ENCODE measurements around the gene NTSR2. TPM values are rescaled to one million over a fixed set of nuclear protein-coding genes. Genes with fewer than 3 reads are reported as not detected.

NTSR2 gene
- total RNA-seq, 1 experiment from 2014 or later, result not detected

DNA sequence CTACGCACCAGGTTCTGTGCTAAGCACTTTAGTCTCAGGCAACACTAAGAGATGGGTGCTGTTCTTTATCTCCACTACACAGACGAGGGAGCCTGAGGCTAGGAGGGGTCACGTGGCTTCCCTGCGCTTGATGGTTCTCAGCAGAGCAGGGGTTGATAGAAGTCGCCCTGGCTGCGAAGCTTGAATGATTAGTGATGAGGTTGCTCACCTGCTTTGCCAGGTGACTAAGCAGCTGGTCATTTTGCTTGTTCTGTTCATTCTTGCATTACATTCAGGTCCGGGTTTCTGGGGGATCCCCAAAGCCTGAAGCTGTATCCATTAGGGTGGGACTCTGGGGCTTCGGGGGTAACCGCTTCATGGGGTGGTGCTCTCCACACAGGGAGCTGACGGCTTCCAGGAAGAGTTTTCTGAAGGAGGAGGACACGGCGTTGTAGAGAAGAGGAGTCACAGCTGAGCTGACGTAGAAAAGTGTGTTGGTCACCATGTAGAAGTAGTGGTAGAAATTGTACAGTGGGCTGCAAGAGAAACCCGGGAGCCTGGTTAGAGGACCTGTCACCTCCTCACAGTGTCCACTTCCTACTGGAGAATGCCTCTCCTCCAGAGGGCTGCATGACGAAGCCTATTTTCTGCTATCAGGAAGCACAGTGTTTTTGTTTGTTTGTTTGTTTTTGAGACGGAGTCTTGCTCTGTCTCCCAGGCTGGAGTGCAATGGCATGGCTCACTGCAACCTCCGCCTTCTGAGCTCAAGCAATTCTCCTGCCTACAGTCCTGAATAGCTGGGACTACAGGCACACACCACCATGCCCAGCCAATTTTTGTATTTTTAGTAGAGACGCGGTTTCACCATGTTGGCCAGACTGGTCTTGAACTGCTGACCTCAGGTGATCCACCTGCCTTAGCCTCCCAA, 11.5 kb downstream of the NTSR2 start:
- no peak overlapping the region for H3K27ac Mint-ChIP-seq (ENCODE audit: low read depth, unreplicated experiment)
- ChIA-PET CTCF (interaction anchor here (0.6 to 1.1 kb wide), 2 partner anchors 71 to 75 kb away, joined by 3 read pairs; no protein-coding TSS in a partner anchor), POLR2A (no interaction called here)
- TF ChIP-seq, protein P1, sequence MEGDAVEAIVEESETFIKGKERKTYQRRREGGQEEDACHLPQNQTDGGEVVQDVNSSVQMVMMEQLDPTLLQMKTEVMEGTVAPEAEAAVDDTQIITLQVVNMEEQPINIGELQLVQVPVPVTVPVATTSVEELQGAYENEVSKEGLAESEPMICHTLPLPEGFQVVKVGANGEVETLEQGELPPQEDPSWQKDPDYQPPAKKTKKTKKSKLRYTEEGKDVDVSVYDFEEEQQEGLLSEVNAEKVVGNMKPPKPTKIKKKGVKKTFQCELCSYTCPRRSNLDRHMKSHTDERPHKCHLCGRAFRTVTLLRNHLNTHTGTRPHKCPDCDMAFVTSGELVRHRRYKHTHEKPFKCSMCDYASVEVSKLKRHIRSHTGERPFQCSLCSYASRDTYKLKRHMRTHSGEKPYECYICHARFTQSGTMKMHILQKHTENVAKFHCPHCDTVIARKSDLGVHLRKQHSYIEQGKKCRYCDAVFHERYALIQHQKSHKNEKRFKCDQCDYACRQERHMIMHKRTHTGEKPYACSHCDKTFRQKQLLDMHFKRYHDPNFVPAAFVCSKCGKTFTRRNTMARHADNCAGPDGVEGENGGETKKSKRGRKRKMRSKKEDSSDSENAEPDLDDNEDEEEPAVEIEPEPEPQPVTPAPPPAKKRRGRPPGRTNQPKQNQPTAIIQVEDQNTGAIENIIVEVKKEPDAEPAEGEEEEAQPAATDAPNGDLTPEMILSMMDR (IDR thresholded peaks at IDR 0.05; ENCODE audit: unreplicated experiment), result no peak
- no peaks in the 10 kb centered on the region for H3K36me3 Mint-ChIP-seq (ENCODE audit: insufficient read depth, unreplicated experiment)
- H3K9me3 Mint-ChIP-seq (ENCODE audit: unreplicated experiment), result peaks cover 9% of the 10 kb centered on the region
- BruUV-seq (replicated peaks), result no TSS peak
- no peak overlapping the region for H3K4me3 Mint-ChIP-seq (ENCODE audit: unreplicated experiment)
- intact Hi-C loops (cut with micrococcal nuclease), result no loop called here
- peaks cover 3% of the 10 kb centered on the region for H3K4me1 Mint-ChIP-seq (ENCODE audit: insufficient read depth, unreplicated experiment)
- DNase-seq (ENCODE audit: unreplicated experiment), result peak; percentile 28
- H3K27me3 Mint-ChIP-seq (ENCODE audit: insufficient read depth, unreplicated experiment), result no peaks in the 10 kb centered on the region

DNA sequence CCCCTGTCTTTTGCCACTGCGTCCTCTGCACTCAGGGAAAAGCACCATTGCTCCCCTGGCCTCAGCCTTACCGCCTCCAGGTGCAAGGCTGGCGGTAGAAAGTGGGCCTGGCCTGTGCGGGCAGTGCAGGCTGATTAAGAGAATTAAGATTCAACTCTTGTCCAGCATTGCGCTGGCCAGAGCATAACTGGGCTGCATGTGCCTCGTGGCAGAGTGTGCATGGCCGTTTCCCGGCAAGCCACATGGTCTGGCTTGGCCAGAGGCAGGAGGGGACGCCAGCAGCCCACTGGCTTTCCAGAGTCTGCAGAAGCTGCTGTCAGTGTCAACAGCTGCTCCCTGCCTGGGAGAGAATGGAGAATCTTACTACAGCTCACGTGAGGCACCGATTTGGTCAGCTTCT, 12.3 kb downstream of the NTSR2 start:
- Mint-ChIP-seq H3K9me3 (ENCODE audit: unreplicated experiment) (peaks cover 9% of the 10 kb centered on the region), H3K27ac (ENCODE audit: low read depth, unreplicated experiment) (no peak overlapping the region), H3K36me3 (ENCODE audit: insufficient read depth, unreplicated experiment) (no peaks in the 10 kb centered on the region), H3K4me1 (ENCODE audit: insufficient read depth, unreplicated experiment) (no peaks in the 10 kb centered on the region), H3K27me3 (ENCODE audit: insufficient read depth, unreplicated experiment) (no peaks in the 10 kb centered on the region), H3K4me3 (ENCODE audit: unreplicated experiment) (no peak overlapping the region)
- no peak for DNase-seq (ENCODE audit: unreplicated experiment)
- CTCF ChIA-PET, result no interaction called here
- TF ChIP-seq, protein P1 (IDR thresholded peaks at IDR 0.05; ENCODE audit: unreplicated experiment), result no peak
- POLR2A ChIA-PET, result no interaction called here
- intact Hi-C loops (cut with micrococcal nuclease), result no loop called here
- BruUV-seq (replicated peaks), result no TSS peak

DNA sequence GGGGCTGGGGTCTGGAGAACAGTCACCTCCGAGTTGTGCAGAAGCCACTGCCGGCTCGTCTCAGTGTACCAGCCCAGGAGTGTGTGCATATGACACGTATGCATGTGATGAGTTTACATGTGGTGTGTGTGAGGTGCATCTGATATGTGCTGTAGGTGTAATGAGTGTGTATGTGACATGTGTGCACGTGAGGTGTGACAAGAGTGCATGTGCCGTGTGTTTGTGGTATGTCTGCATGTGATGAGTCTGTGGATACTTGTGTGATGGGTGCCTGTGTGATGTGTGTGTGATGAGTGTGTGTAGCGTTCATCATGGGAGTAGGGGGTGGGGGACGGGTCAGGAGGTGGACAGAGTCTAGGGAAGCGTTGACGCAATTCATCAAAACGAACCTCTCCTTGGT, 12.8 kb downstream of the NTSR2 start:
- TF ChIP-seq, protein P1 (IDR thresholded peaks at IDR 0.05; ENCODE audit: unreplicated experiment), result no peak
- no peak for DNase-seq (ENCODE audit: unreplicated experiment)
- BruUV-seq (replicated peaks), result no TSS peak
- Mint-ChIP-seq H3K27ac (ENCODE audit: low read depth, unreplicated experiment) (no peak overlapping the region), H3K27me3 (ENCODE audit: insufficient read depth, unreplicated experiment) (no peaks in the 10 kb centered on the region), H3K4me1 (ENCODE audit: insufficient read depth, unreplicated experiment) (no peaks in the 10 kb centered on the region), H3K4me3 (ENCODE audit: unreplicated experiment) (no peak overlapping the region), H3K36me3 (ENCODE audit: insufficient read depth, unreplicated experiment) (no peaks in the 10 kb centered on the region), H3K9me3 (ENCODE audit: unreplicated experiment) (peaks cover 5% of the 10 kb centered on the region)
- intact Hi-C loops (cut with micrococcal nuclease), result no loop called here
- ChIA-PET POLR2A (interaction anchor here (0.8 kb wide), 1 partner anchor 14 kb away, joined by 3 read pairs; no protein-coding TSS in a partner anchor), CTCF (no interaction called here)

DNA sequence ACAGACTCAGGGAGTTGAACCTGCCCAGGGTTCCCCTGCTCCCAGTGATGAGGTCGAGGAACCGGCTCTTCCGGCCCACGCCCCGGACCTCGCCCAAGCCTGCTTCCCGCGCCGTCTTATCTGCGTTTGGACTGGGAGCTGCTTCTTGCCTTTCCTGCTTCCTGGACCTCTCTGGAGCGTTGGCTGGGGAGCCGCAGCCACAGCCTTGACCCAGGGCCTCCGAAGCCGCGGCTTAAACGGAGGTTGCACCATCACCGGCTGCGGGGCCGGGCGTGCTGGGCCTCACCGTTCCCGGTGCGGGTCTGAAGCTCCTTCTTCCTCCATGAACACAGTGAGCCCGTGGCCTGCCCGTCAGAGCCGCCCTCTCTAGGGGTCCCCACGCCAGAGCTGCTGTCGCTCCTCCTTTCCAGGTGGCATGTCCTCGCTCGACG, 13.3 kb downstream of the NTSR2 start:
- H3K36me3 Mint-ChIP-seq (ENCODE audit: insufficient read depth, unreplicated experiment), result no peaks in the 10 kb centered on the region
- H3K27ac Mint-ChIP-seq (ENCODE audit: low read depth, unreplicated experiment), result no peak overlapping the region
- DNase-seq (ENCODE audit: unreplicated experiment), result no peak
- no peaks in the 10 kb centered on the region for H3K27me3 Mint-ChIP-seq (ENCODE audit: insufficient read depth, unreplicated experiment)
- BruUV-seq (replicated peaks), result no TSS peak
- POLR2A ChIA-PET, result interaction anchor here (0.8 to 0.9 kb wide), 2 partner anchors 13 to 14 kb away, joined by 3 read pairs; no protein-coding TSS in a partner anchor
- TF ChIP-seq, protein P1 (IDR thresholded peaks at IDR 0.05; ENCODE audit: unreplicated experiment), result no peak
- H3K4me1 Mint-ChIP-seq (ENCODE audit: insufficient read depth, unreplicated experiment), result no peaks in the 10 kb centered on the region
- H3K9me3 Mint-ChIP-seq (ENCODE audit: unreplicated experiment), result no peaks in the 10 kb centered on the region
- CTCF ChIA-PET, result interaction anchor here (0.6 to 0.9 kb wide), 3 partner anchors 9 to 1385 kb away, joined by 3 to 5 read pairs (median 5); no protein-coding TSS in a partner anchor
- intact Hi-C loops (cut with micrococcal nuclease), result no loop called here
- H3K4me3 Mint-ChIP-seq (ENCODE audit: unreplicated experiment), result no peak overlapping the region

All from MCF 10A (cell line).